GM13976 (cell line): ENCODE data around the gene C4A.

Source experiments
- DNase-seq: peaks from one replicate; pipeline ENCODE4 v3.0.0; 2012; ENCODE audit warnings: low spot score
- CTCF ChIP-seq: IDR thresholded peaks from 2 replicates; pipeline ENCODE4 v1.5.1; 2012; ENCODE audit warnings: borderline replicate concordance, mild to moderate bottlenecking; ENCODE audit not compliant: insufficient read depth; ENCODE audit errors: extremely low read depth, missing control alignments, control extremely low read depth
- in situ Hi-C: fragments of 300-500 bp; cut with MboI; formaldehyde crosslinking; loops from one replicate; pipeline ENCODE4 v1.12.0; 2022; ENCODE audit warnings: low sequenced_read_pairs, mixed read lengths, inconsistent platforms; ENCODE audit not compliant: unreplicated experiment

C4A gene

GRCh38 chr6:31949926-31950548 is 31.8 kb upstream of the C4A start:
- TF ChIP-seq CTCF, result no peak
- no peak for DNase-seq
- in situ Hi-C loops, result loop anchor here (10.0 kb wide), 1 partner anchor 265 kb away; the partner anchor contains the start of gene LY6G5C

- peak; percentile 60 for DNase-seq
- in situ Hi-C loops, result loop anchor here (10.0 kb wide), 1 partner anchor 267 kb away; the partner anchor contains the start of gene LY6G5C
- peak; percentile 75 for TF ChIP-seq CTCF
These were observed 29.6 kb upstream of the C4A start for GRCh38 chr6:31952140-31952805.

- in situ Hi-C loops, result loop anchor here (10.0 kb wide), 1 partner anchor 268 kb away; the partner anchor contains the start of gene LY6G5C
- no peak for TF ChIP-seq CTCF
- DNase-seq, result no peak
These were observed 29.0 kb upstream of the C4A start for GRCh38 chr6:31952890-31953289.

GRCh38 chr6:31954511-31954910 is 27.3 kb upstream of the C4A start:
- DNase-seq, result no peak
- in situ Hi-C loops, result loop anchor here (10.0 kb wide), 1 partner anchor 270 kb away; the partner anchor contains the start of gene LY6G5C
- no peak for TF ChIP-seq CTCF

- in situ Hi-C loops, result loop anchor here (10.0 kb wide), 1 partner anchor 272 kb away; the partner anchor contains the start of gene LY6G5C
- DNase-seq, result no peak
- no peak for TF ChIP-seq CTCF
These were observed 25.1 kb upstream of the C4A start for GRCh38 chr6:31956796-31957195.

- in situ Hi-C loops, result loop anchor here (10.0 kb wide), 1 partner anchor 274 kb away; the partner anchor contains the start of gene LY6G5C
- no peak for DNase-seq
These were observed 23.5 kb upstream of the C4A start for GRCh38 chr6:31958412-31958740.

More at GRCh38 chr6:31958412-31958740, 23.5 kb upstream of the C4A start:
- no peak for TF ChIP-seq CTCF
